Measurements from ENCODE around the gene CARM1.

- TF ChIP-seq CTCF (conservative IDR thresholded peaks at IDR 0.05 in 1 of 2, IDR thresholded peaks at IDR 0.05 in 1 of 2; ENCODE audit: low read depth in 1 of 2, low read length in 2 of 2) (no peak), EZH2 (IDR thresholded peaks at IDR 0.05; ENCODE audit: low read length, missing control alignments) (no peak)
Observed at GRCh38 chr19:10846500-10847202, 24.7 kb upstream of the CARM1 start.
